IPS-18c (cell line): ENCODE data around the gene ABCA7.
A peak's percentile ranks its signal among the peaks of the same experiment; 100 is the strongest.

Experiments
- H3K4me3 ChIP-seq: 2 replicates; pipeline ENCODE4 v1.7.0; 2013; ENCODE audit warnings: low read depth, mild to moderate bottlenecking, low read length, moderate library complexity; ENCODE audit not compliant: insufficient read depth
- H3K9me3 ChIP-seq: one replicate; pipeline ENCODE4 v1.6.1; 2013; ENCODE audit warnings: mild to moderate bottlenecking, low read length, moderate library complexity; ENCODE audit not compliant: control insufficient read depth, insufficient read depth

The ABCA7 gene

GRCh38 chr19:1000591-1001537, 39.0 kb upstream of the ABCA7 start:
- Histone ChIP-seq H3K4me3 (peak overlapping the region; percentile 55), H3K9me3 (peaks cover 6% of the 10 kb centered on the region)

GRCh38 chr19:1001538-1002166, 38.3 kb upstream of the ABCA7 start:
- Histone ChIP-seq H3K4me3 (no peak overlapping the region; the same call in 1 of the 2 replicates), H3K9me3 (peaks cover 4% of the 10 kb centered on the region)

- peaks cover 4% of the 10 kb centered on the region for H3K9me3 ChIP-seq
- no peak overlapping the region for H3K4me3 ChIP-seq
Observed at GRCh38 chr19:1002600-1002999, 37.3 kb upstream of the ABCA7 start.

GRCh38 chr19:1003283-1003682, 36.6 kb upstream of the ABCA7 start:
- no peak overlapping the region for H3K4me3 ChIP-seq
- peaks cover 4% of the 10 kb centered on the region for H3K9me3 ChIP-seq

GRCh38 chr19:1004204-1004802, 35.6 kb upstream of the ABCA7 start:
- Histone ChIP-seq H3K9me3 (peaks cover 4% of the 10 kb centered on the region), H3K4me3 (no peak overlapping the region)

- H3K4me3 ChIP-seq = no peak overlapping the region
- H3K9me3 ChIP-seq = peaks cover 4% of the 10 kb centered on the region
Observed at GRCh38 chr19:1004803-1005664, 34.9 kb upstream of the ABCA7 start.

GRCh38 chr19:1006711-1007398, 33.1 kb upstream of the ABCA7 start:
- peaks cover 2% of the 10 kb centered on the region for H3K9me3 ChIP-seq
- no peak overlapping the region for H3K4me3 ChIP-seq

GRCh38 chr19:1007399-1008251, 32.3 kb upstream of the ABCA7 start:
- H3K9me3 ChIP-seq = peaks cover 2% of the 10 kb centered on the region
- H3K4me3 ChIP-seq = no peak overlapping the region

GRCh38 chr19:1008268-1009040, 31.5 kb upstream of the ABCA7 start:
- Histone ChIP-seq H3K9me3 (peaks cover 2% of the 10 kb centered on the region), H3K4me3 (no peak overlapping the region)

GRCh38 chr19:1009041-1009980, 30.6 kb upstream of the ABCA7 start:
- H3K4me3 ChIP-seq = no peak overlapping the region
- peaks cover 4% of the 10 kb centered on the region for H3K9me3 ChIP-seq

- H3K4me3 ChIP-seq = no peak overlapping the region
Observed at GRCh38 chr19:1009981-1010538, 29.8 kb upstream of the ABCA7 start.

GRCh38 chr19:1010586-1011510, 29.1 kb upstream of the ABCA7 start:
- peaks cover 2% of the 10 kb centered on the region for H3K9me3 ChIP-seq
- H3K4me3 ChIP-seq = no peak overlapping the region

More at GRCh38 chr19:1009981-1010538, 29.8 kb upstream of the ABCA7 start:
- H3K9me3 ChIP-seq = peaks cover 2% of the 10 kb centered on the region

- Histone ChIP-seq H3K4me3 (no peak overlapping the region), H3K9me3 (peaks cover 2% of the 10 kb centered on the region)
Observed at GRCh38 chr19:1011831-1012333, 28.0 kb upstream of the ABCA7 start.
